HFF-Myc (cell line): ENCODE measurements around the gene OR2H2.
A peak's percentile ranks its signal among the peaks of the same experiment; 100 is the strongest.

ENCODE experiments used
- DNase-seq: peaks from one replicate; pipeline ENCODE4 v3.0.0-alpha.2; 2011; ENCODE audit warnings: low read depth; ENCODE audit errors: extremely low read depth
- H3K4me3 ChIP-seq: replicated peaks from 2 replicates; pipeline ENCODE4 v1.5.1; 2011; ENCODE audit warnings: low read depth, mild to moderate bottlenecking, control low read depth, low read length
- TF ChIP-seq, protein P1 (sequence below): IDR thresholded peaks from 2 replicates; pipeline ENCODE4 v1.5.1; 2012; ENCODE audit warnings: mild to moderate bottlenecking, low read depth, low read length, control low read depth; ENCODE audit errors: missing control alignments

OR2H2 gene

GRCh38 chr6:29632789-29633533, 48.0 kb downstream of the OR2H2 start, which contains the start of gene GABBR1:
TSS of gene GABBR1 (minus strand) at chr6:29633183. CDS start at chr6:29632385, 798 bp downstream.
- DNase-seq = peak; percentile 19
- H3K4me3 ChIP-seq = peak within 1 kb of the TSS; percentile 61
- TF ChIP-seq, protein P1, sequence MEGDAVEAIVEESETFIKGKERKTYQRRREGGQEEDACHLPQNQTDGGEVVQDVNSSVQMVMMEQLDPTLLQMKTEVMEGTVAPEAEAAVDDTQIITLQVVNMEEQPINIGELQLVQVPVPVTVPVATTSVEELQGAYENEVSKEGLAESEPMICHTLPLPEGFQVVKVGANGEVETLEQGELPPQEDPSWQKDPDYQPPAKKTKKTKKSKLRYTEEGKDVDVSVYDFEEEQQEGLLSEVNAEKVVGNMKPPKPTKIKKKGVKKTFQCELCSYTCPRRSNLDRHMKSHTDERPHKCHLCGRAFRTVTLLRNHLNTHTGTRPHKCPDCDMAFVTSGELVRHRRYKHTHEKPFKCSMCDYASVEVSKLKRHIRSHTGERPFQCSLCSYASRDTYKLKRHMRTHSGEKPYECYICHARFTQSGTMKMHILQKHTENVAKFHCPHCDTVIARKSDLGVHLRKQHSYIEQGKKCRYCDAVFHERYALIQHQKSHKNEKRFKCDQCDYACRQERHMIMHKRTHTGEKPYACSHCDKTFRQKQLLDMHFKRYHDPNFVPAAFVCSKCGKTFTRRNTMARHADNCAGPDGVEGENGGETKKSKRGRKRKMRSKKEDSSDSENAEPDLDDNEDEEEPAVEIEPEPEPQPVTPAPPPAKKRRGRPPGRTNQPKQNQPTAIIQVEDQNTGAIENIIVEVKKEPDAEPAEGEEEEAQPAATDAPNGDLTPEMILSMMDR = no peak

- peak overlapping the region; percentile 61 for H3K4me3 ChIP-seq
- TF ChIP-seq, protein P1 = no peak
- no peak for DNase-seq
These were observed 48.6 kb downstream of the OR2H2 start for GRCh38 chr6:29633534-29633905.

DNA sequence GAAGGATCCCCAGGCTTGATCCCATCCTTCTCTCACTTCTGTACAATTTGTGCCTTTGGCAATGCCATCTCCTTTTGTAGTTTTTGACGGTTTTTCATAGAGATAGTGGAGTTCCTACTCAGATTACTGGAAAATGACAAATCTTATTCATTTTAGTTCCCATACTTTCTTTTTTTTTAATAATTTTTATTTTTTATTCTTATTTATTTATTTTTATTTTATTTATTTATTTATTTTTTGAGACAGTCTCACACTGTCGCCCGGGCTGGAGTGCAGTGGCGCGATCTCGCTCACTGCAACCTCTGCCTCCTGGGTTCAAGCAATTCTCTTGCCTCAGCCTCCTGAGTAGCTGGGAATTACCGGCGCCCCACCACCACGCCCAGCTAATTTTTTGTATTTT, 52.3 kb downstream of the OR2H2 start:
- H3K4me3 ChIP-seq = no peak overlapping the region
- TF ChIP-seq, protein P1 = no peak
- DNase-seq = no peak
